ENCODE results near the gene RPL39.
"Not testable (repeated sequence)": the region's sequence is repeated elsewhere in the genome, so short reads cannot be mapped to it uniquely, and the experiment has no call there.

The RPL39 gene

GRCh38 chrX:119791437-119792231 lies at the start of gene RPL39:
TSS of gene RPL39 (minus strand) at chrX:119791630. CDS start at chrX:119791576, 54 bp downstream.
- H3K4me1 Mint-ChIP-seq: peaks cover 6 to 17% of the 10 kb centered on the region in 2 donors
- H3K4me3 Mint-ChIP-seq: peak within 1 kb of the TSS; percentile 92 to 96
- H3K27me3 Mint-ChIP-seq: no peaks in the 10 kb centered on the region
- H3K9me3 Mint-ChIP-seq: no peaks in the 10 kb centered on the region
- peak within 1 kb of the TSS; percentile 98 for H3K27ac Mint-ChIP-seq
- peaks cover 11 to 29% of the 10 kb centered on the region in 2 donors for H3K36me3 Mint-ChIP-seq
- peak; percentile 92 to 93 for ATAC-seq (replicated peaks)
- DNase-seq: peak; percentile 73

- ATAC-seq (replicated peaks) (no peak), DNase-seq (no peak)
- peaks cover 32 to 44% of the 10 kb centered on the region in 2 donors for H3K36me3 Mint-ChIP-seq
- H3K4me3 Mint-ChIP-seq: no peak overlapping the region
- peaks cover 0 to 4% of the 10 kb centered on the region in 2 donors for H3K27me3 Mint-ChIP-seq
- H3K9me3 Mint-ChIP-seq: no peaks in the 10 kb centered on the region
- no peak overlapping the region for H3K27ac Mint-ChIP-seq
- peaks cover 0 to 11% of the 10 kb centered on the region in 2 donors for H3K4me1 Mint-ChIP-seq
Observed at GRCh38 chrX:119833905-119834304, 42.5 kb upstream of the RPL39 start.

GRCh38 chrX:119828446-119828845 lies 37.0 kb upstream of the RPL39 start:
- ATAC-seq (replicated peaks): no peak
- Mint-ChIP-seq H3K9me3 (no peaks in the 10 kb centered on the region), H3K27me3 (peaks cover 0 to 7% of the 10 kb centered on the region in 2 donors), H3K4me1 (peaks cover 2 to 5% of the 10 kb centered on the region in 2 donors), H3K4me3 (no peak overlapping the region), H3K36me3 (peaks cover 23 to 27% of the 10 kb centered on the region in 2 donors), H3K27ac (no peak overlapping the region)
- no peak for DNase-seq

GRCh38 chrX:119826399-119826959 lies 35.0 kb upstream of the RPL39 start:
- Mint-ChIP-seq H3K4me3 (no peak overlapping the region), H3K9me3 (no peaks in the 10 kb centered on the region), H3K4me1 (peaks cover 5 to 6% of the 10 kb centered on the region in 2 donors), H3K27ac (no peak overlapping the region), H3K27me3 (peaks cover 0 to 4% of the 10 kb centered on the region in 2 donors), H3K36me3 (peaks cover 18 to 23% of the 10 kb centered on the region in 2 donors)
- ATAC-seq (replicated peaks) (peak; percentile 68 to 73), DNase-seq (no peak)

GRCh38 chrX:119824221-119824620 lies 32.8 kb upstream of the RPL39 start:
- H3K4me1 Mint-ChIP-seq; H3K9me3 Mint-ChIP-seq; H3K4me3 Mint-ChIP-seq; H3K27ac Mint-ChIP-seq; H3K36me3 Mint-ChIP-seq; ATAC-seq (replicated peaks); H3K27me3 Mint-ChIP-seq; DNase-seq: not testable (repeated sequence)

- peak; percentile 80 to 85 for ATAC-seq (replicated peaks)
- H3K4me3 Mint-ChIP-seq, H3K27me3 Mint-ChIP-seq, H3K9me3 Mint-ChIP-seq, H3K36me3 Mint-ChIP-seq, DNase-seq: not testable (repeated sequence)
- peaks cover 10 to 11% of the 10 kb centered on the region in 2 donors for H3K4me1 Mint-ChIP-seq
- H3K27ac Mint-ChIP-seq: peak overlapping the region; percentile 54
Observed at GRCh38 chrX:119821703-119822102, 30.3 kb upstream of the RPL39 start.

- DNase-seq: no peak
- H3K4me3 Mint-ChIP-seq: no peak overlapping the region
- H3K27me3 Mint-ChIP-seq: no peaks in the 10 kb centered on the region
- no peaks in the 10 kb centered on the region for H3K36me3 Mint-ChIP-seq
- H3K4me1 Mint-ChIP-seq: peaks cover 11 to 13% of the 10 kb centered on the region in 2 donors
- H3K27ac Mint-ChIP-seq: no peak overlapping the region
- ATAC-seq (replicated peaks): no peak
- peaks cover 0 to 3% of the 10 kb centered on the region in 2 donors for H3K9me3 Mint-ChIP-seq
Observed at GRCh38 chrX:119817130-119817690, 25.8 kb upstream of the RPL39 start.

- Mint-ChIP-seq H3K4me1 (peaks cover 8 to 13% of the 10 kb centered on the region in 2 donors), H3K36me3 (no peaks in the 10 kb centered on the region), H3K27me3 (no peaks in the 10 kb centered on the region), H3K4me3 (no peak overlapping the region), H3K27ac (no peak overlapping the region), H3K9me3 (peaks cover 0 to 3% of the 10 kb centered on the region in 2 donors)
- ATAC-seq (replicated peaks): no peak
- DNase-seq: no peak
Observed at GRCh38 chrX:119816300-119816699, 24.9 kb upstream of the RPL39 start.

GRCh38 chrX:119809185-119809666 lies 17.8 kb upstream of the RPL39 start:
- Mint-ChIP-seq H3K36me3 (peaks cover 3 to 8% of the 10 kb centered on the region in 2 donors), H3K27me3 (peaks cover 0 to 3% of the 10 kb centered on the region in 2 donors)

GRCh38 chrX:119808461-119808860 lies 17.0 kb upstream of the RPL39 start:
- H3K4me1 Mint-ChIP-seq; DNase-seq; H3K4me3 Mint-ChIP-seq; ATAC-seq (replicated peaks); H3K27me3 Mint-ChIP-seq; H3K27ac Mint-ChIP-seq; H3K36me3 Mint-ChIP-seq; H3K9me3 Mint-ChIP-seq: not testable (repeated sequence)

More at GRCh38 chrX:119809185-119809666, 17.8 kb upstream of the RPL39 start:
- Mint-ChIP-seq H3K27ac (no peak overlapping the region), H3K9me3 (peaks cover 0 to 4% of the 10 kb centered on the region in 2 donors), H3K4me1 (no peaks in the 10 kb centered on the region), H3K4me3 (no peak overlapping the region)
- ATAC-seq (replicated peaks) (no peak), DNase-seq (no peak)

GRCh38 chrX:119802546-119802945 lies 11.1 kb upstream of the RPL39 start:
- no peak for ATAC-seq (replicated peaks)
- H3K4me3 Mint-ChIP-seq: no peak overlapping the region
- H3K27me3 Mint-ChIP-seq: peaks cover 0 to 3% of the 10 kb centered on the region in 2 donors
- H3K27ac Mint-ChIP-seq: no peak overlapping the region
- H3K36me3 Mint-ChIP-seq: peaks cover 7 to 10% of the 10 kb centered on the region in 2 donors
- no peak for DNase-seq
- H3K9me3 Mint-ChIP-seq: no peaks in the 10 kb centered on the region
- H3K4me1 Mint-ChIP-seq: no peaks in the 10 kb centered on the region

GRCh38 chrX:119801253-119802221 lies 10.1 kb upstream of the RPL39 start:
- DNase-seq: no peak
- H3K36me3 Mint-ChIP-seq: peaks cover 7 to 9% of the 10 kb centered on the region in 2 donors
- no peaks in the 10 kb centered on the region for H3K27me3 Mint-ChIP-seq
- no peak overlapping the region for H3K27ac Mint-ChIP-seq
- H3K4me1 Mint-ChIP-seq: no peaks in the 10 kb centered on the region
- H3K4me3 Mint-ChIP-seq: no peak overlapping the region
- ATAC-seq (replicated peaks): no peak
- no peaks in the 10 kb centered on the region for H3K9me3 Mint-ChIP-seq

GRCh38 chrX:119790977-119791436 lies 423 bp downstream of the RPL39 start:
- Mint-ChIP-seq H3K36me3 (peaks cover 11 to 29% of the 10 kb centered on the region in 2 donors), H3K4me1 (peaks cover 6 to 21% of the 10 kb centered on the region in 2 donors), H3K27ac (peak overlapping the region; percentile 98), H3K9me3 (no peaks in the 10 kb centered on the region), H3K4me3 (peak overlapping the region; percentile 92 to 96), H3K27me3 (no peaks in the 10 kb centered on the region)
- DNase-seq: peak; percentile 7
- ATAC-seq (replicated peaks): peak; percentile 14 to 35

All from stimulated activated naive B cell treated with anti-CD40 and anti-IgM and Interleukin-4, amounts not matched to agents 10 μg/mL and 1 μg/mL and 100 μg/mL, for 72 hours (primary cell).